NB4 (cell line): ENCODE measurements around the gene TECTB.

ENCODE experiments used
- DNase-seq: peaks from one replicate; pipeline ENCODE4 v3.0.0; 2010; ENCODE audit warnings: low read depth
- H3K4me3 ChIP-seq: one replicate; pipeline ENCODE4 v1.5.1; 2011; ENCODE audit warnings: mild to moderate bottlenecking, low read depth, low read length, moderate library complexity
- CTCF ChIP-seq: IDR thresholded peaks from one replicate; pipeline ENCODE4 v1.5.1; 2012; ENCODE audit warnings: low read depth, low read length
- MAX ChIP-seq: IDR thresholded peaks from 2 replicates; pipeline ENCODE4 v1.6.1; 2011; ENCODE audit warnings: low read depth, low read length
- MYC ChIP-seq: IDR thresholded peaks from 2 replicates; pipeline ENCODE4 v1.6.1; 2011; ENCODE audit warnings: low read depth, low read length
- POLR2A ChIP-seq: IDR thresholded peaks from 2 replicates; pipeline ENCODE4 v1.6.1; 2011; ENCODE audit warnings: mild to moderate bottlenecking; ENCODE audit not compliant: insufficient read length; ENCODE audit errors: extremely low read depth

The TECTB gene

GRCh38 chr10:112352044-112352443 lies 68.8 kb downstream of the TECTB start:
- DNase-seq: no peak
- TF ChIP-seq MYC (no peak), CTCF (no peak), POLR2A (no peak)
- H3K4me3 ChIP-seq: no peak overlapping the region

GRCh38 chr10:112353046-112353445 lies 69.8 kb downstream of the TECTB start:
- no peak overlapping the region for H3K4me3 ChIP-seq
- no peak for DNase-seq
- no peak for TF ChIP-seq MYC
- TF ChIP-seq CTCF: no peak
- no peak for TF ChIP-seq POLR2A
- TF ChIP-seq MAX: no peak
